H1 (cell line): ENCODE data around the gene CHRNA9. TPM values are rescaled to one million over a fixed set of nuclear protein-coding genes. Genes with fewer than 3 reads are reported as not detected.

Experiments
- BRCA1 ChIP-seq: IDR thresholded peaks from 2 replicates; pipeline ENCODE4 v1.6.1; 2012; ENCODE audit warnings: low read depth, low read length, improper control_type of control experiment
- CEBPB ChIP-seq: IDR thresholded peaks from 2 replicates; pipeline ENCODE4 v1.6.1; 2012; ENCODE audit warnings: low read depth, low read length
- EP300 ChIP-seq, 2 experiments: IDR thresholded peaks; 1 replicate in 1 of 2; 2 replicates in 1 of 2; pipeline ENCODE4 v1.6.1; 2011 to 2012; ENCODE audit warnings: low read depth in 2 of 2, low read length in 2 of 2, mild to moderate bottlenecking in 2 of 2, borderline replicate concordance in 1 of 2, inconsistent platforms in 1 of 2, moderate library complexity in 1 of 2
- HDAC2 ChIP-seq, 2 experiments: fragments of 300-600 bp in 1 of 2; sonication (generic) in 1 of 2; IDR thresholded peaks; 2 replicates each; pipeline ENCODE4 v1.6.1; 2011 to 2012; ENCODE audit warnings: low read depth in 2 of 2, low read length in 2 of 2, mild to moderate bottlenecking in 2 of 2, moderate library complexity in 2 of 2, borderline replicate concordance in 1 of 2, inconsistent platforms in 1 of 2
- POLR2AphosphoS5 ChIP-seq: IDR thresholded peaks from 2 replicates; pipeline ENCODE4 v1.6.1; 2011; ENCODE audit warnings: low read depth, low read length
- RBBP5 ChIP-seq: IDR thresholded peaks from 2 replicates; pipeline ENCODE4 v1.7.1; 2012; ENCODE audit warnings: low read depth, mild to moderate bottlenecking, inconsistent platforms, low read length, moderate library complexity, borderline replicate concordance
- SAP30 ChIP-seq: fragments of 300-600 bp; sonication (generic); IDR thresholded peaks from 2 replicates; pipeline ENCODE4 v1.7.1; 2012; ENCODE audit warnings: low read length, moderate library complexity, mild to moderate bottlenecking, inconsistent platforms; ENCODE audit not compliant: insufficient read depth, insufficient replicate concordance
- SUZ12 ChIP-seq: fragments of 200-600 bp; sonication (generic); IDR thresholded peaks from 2 replicates; pipeline ENCODE4 v1.6.1; 2012; ENCODE audit warnings: mild to moderate bottlenecking, inconsistent platforms, low read length, moderate library complexity, mixed read lengths
- polyA plus RNA-seq, 7 experiments: library from polyadenylated mRNA; depleted of rRNA in 3 of 7; stranded (reverse) in 5 of 7; unstranded in 2 of 7; fragments of >200 nt in 5 of 7; fragments of 200-250 nt in 2 of 7; gene quantifications; 1 replicate in 5 of 7; 2 replicates in 1 of 7; 4 replicates in 1 of 7; pipeline versions ENCODE4 v1.2.1 to v1.2.3, GENCODE V29; 2011 to 2013; ENCODE audit warnings: missing spikeins in 2 of 7, mixed read lengths in 2 of 7
- total RNA-seq: library from RNA; stranded (reverse); fragmentation: NEBNext Ultra II Directional; extraction: Animal tissue kit (Norgen Biotek cat#: 25700); gene quantifications from 2 replicates; pipeline ENCODE4 v1.2.1, GENCODE V29; 2021

The CHRNA9 gene
- total and polyA plus RNA-seq, 2 of the 8 experiments (the other 6 are each of a cell fraction or from before 2014, with no cell fraction given): 1.4 to 3.3 TPM

GRCh38 chr4:40292313-40292759 lies 42.8 kb upstream of the CHRNA9 start (continued):
- no peak for TF ChIP-seq EP300 (IDR thresholded peaks at IDR 0.05; ENCODE audit: borderline replicate concordance in 1 of 2, low read depth in 2 of 2, low read length in 2 of 2)
- no peak for TF ChIP-seq RBBP5
- no peak for TF ChIP-seq SUZ12
- no peak for TF ChIP-seq POLR2AphosphoS5
- no peak for TF ChIP-seq SAP30
- TF ChIP-seq CEBPB: peak; percentile 80
- TF ChIP-seq BRCA1: no peak
- TF ChIP-seq HDAC2 (IDR thresholded peaks at IDR 0.05; ENCODE audit: borderline replicate concordance in 1 of 2, low read depth in 2 of 2, low read length in 2 of 2): no peak
